GM12878 (cell line): ENCODE data around the gene CERT1. TPM values are rescaled to one million over a fixed set of nuclear protein-coding genes. Genes with fewer than 3 reads are reported as not detected.

ENCODE experiments used
- ATAC-seq: fragments of 200-7000 bp; cut with Tn5 transposase; 3 replicates; pipeline ENCODE4 v1.9.1; 2020; ENCODE audit warnings: mild to moderate bottlenecking, moderate library complexity
- BruUV-seq: library from RNA; stranded (reverse); fragments of 400-500 nt; replicated peaks from 2 replicates; lab custom pipeline; 2021; lab: Mats Ljungman, UMichigan
- CTCF ChIA-PET: fragments of 300-600 bp; sonication (Branson Sonifier 250); formaldehyde crosslinking; extraction: SDS; loops from one replicate; lab custom pipeline; 2021; ENCODE audit warnings: inconsistent platforms; lab: Yijun Ruan, JAX
- POLR2A ChIA-PET: fragments of 350-600 bp; formaldehyde crosslinking; extraction: SDS; loops from one replicate; lab custom pipeline; 2021; ENCODE audit warnings: inconsistent platforms; lab: Charles Lee
- RAD21 ChIA-PET: fragments of 300-600 bp; sonication (Branson Sonifier 250); formaldehyde crosslinking; loops from one replicate; lab custom pipeline; 2023; ENCODE audit warnings: antibody characterized with exemption; ENCODE audit not compliant: unreplicated experiment; lab: Charles Lee
- SMC1A ChIA-PET: fragments of 300-600 bp; sonication (Branson Sonifier 250); formaldehyde crosslinking; loops from one replicate; lab custom pipeline; 2023; ENCODE audit not compliant: unreplicated experiment, uncharacterized antibody; lab: Charles Lee
- DNase-seq: peaks from one replicate; pipeline ENCODE4 v3.0.0-alpha.2; 2011; ENCODE audit warnings: low read depth, low spot score
- FAIRE-seq: peaks from 3 replicates; lab custom pipeline; 2011; peaks lifted over from hg19 to GRCh38; lab: Jason Lieb, UNC
- H2AFZ ChIP-seq: 2 replicates; pipeline ENCODE4 v1.6.0; 2011; ENCODE audit warnings: low read depth, low read length, control low read depth; ENCODE audit not compliant: control insufficient read depth
- H3K27ac ChIP-seq: 2 replicates; pipeline ENCODE4 v1.5.1; 2011; ENCODE audit warnings: control low read depth; ENCODE audit not compliant: control insufficient read depth, insufficient read depth
- H3K27me3 ChIP-seq, 2 experiments: replicated peaks in 1 of 2; 2 replicates each; pipeline versions ENCODE4 v1.6.0 to v1.6.1; 2011; ENCODE audit warnings: low read length in 1 of 2; ENCODE audit not compliant: control insufficient read depth in 2 of 2, insufficient read depth in 2 of 2
- H3K36me3 ChIP-seq, 2 experiments: 2 replicates each; pipeline ENCODE4 v1.5.1; 2011; ENCODE audit warnings: low read length in 1 of 2; ENCODE audit not compliant: control insufficient read depth in 2 of 2, insufficient read depth in 2 of 2
- H3K4me1 ChIP-seq: 2 replicates; pipeline ENCODE4 v1.6.1; 2011; ENCODE audit warnings: mild to moderate bottlenecking, low read length, moderate library complexity, mixed read lengths; ENCODE audit not compliant: control insufficient read depth, insufficient read depth
- H3K4me2 ChIP-seq: 2 replicates; pipeline ENCODE4 v1.6.0; 2011; ENCODE audit warnings: control low read depth; ENCODE audit not compliant: control insufficient read depth, insufficient read depth
- H3K4me3 ChIP-seq: fragments of 200-600 bp; sonication (generic); 2 replicates; pipeline ENCODE4 v1.5.1; 2016
- H3K79me2 ChIP-seq: 2 replicates; pipeline ENCODE4 v1.6.0; 2011; ENCODE audit warnings: low read length; ENCODE audit not compliant: control insufficient read depth, insufficient read depth
- H3K9ac ChIP-seq: 2 replicates; pipeline ENCODE4 v1.8.0; 2011; ENCODE audit warnings: low read length, control low read depth, mixed read lengths; ENCODE audit not compliant: control insufficient read depth, insufficient read depth
- H3K9me3 ChIP-seq: replicated peaks from 3 replicates; pipeline ENCODE4 v1.5.1; 2011; ENCODE audit warnings: mild to moderate bottlenecking, low read length; ENCODE audit not compliant: control insufficient read depth, insufficient read depth
- H4K20me1 ChIP-seq: 2 replicates; pipeline ENCODE4 v1.6.0; 2011; ENCODE audit not compliant: control insufficient read depth, insufficient read depth
- EED ChIP-seq: sonication (generic); IDR thresholded peaks from 2 replicates; pipeline ENCODE4 v1.6.1; 2016; ENCODE audit warnings: antibody characterized with exemption, low read depth
- EP300 ChIP-seq, 2 experiments: fragments of 150-350 bp in 1 of 2; IDR thresholded peaks; 2 replicates each; pipeline ENCODE4 v1.6.1; 2011 to 2012; ENCODE audit warnings: low read depth in 2 of 2, low read length in 2 of 2, borderline replicate concordance in 1 of 2, improper control_type of control experiment in 1 of 2, inconsistent platforms in 1 of 2; ENCODE audit not compliant: control insufficient read depth in 1 of 2
- KAT2A ChIP-seq: conservative IDR thresholded peaks from 2 replicates; pipeline ENCODE4 v1.6.1; 2011; ENCODE audit warnings: low read depth, low read length; ENCODE audit not compliant: control insufficient read depth
- MYC ChIP-seq: IDR thresholded peaks from 2 replicates; pipeline ENCODE4 v1.6.1; 2011; ENCODE audit warnings: mild to moderate bottlenecking, low read length, moderate library complexity, inconsistent platforms; ENCODE audit not compliant: insufficient read depth, insufficient replicate concordance, insufficient read length, severe bottlenecking
- NR2F1 ChIP-seq: fragments of 450-650 bp; conservative IDR thresholded peaks from 2 replicates; pipeline ENCODE4 v1.6.1; 2017; ENCODE audit warnings: mild to moderate bottlenecking
- PAX5 ChIP-seq: IDR thresholded peaks from 2 replicates; pipeline ENCODE4 v1.6.1; 2011; ENCODE audit warnings: low read depth, low read length, borderline replicate concordance
- POLR2AphosphoS5 ChIP-seq: IDR thresholded peaks from 2 replicates; pipeline ENCODE4 v1.6.1; 2011; ENCODE audit warnings: mild to moderate bottlenecking, low read length, inconsistent platforms
- RELA ChIP-seq: fragments of 450-650 bp; IDR thresholded peaks from 2 replicates; pipeline ENCODE4 v1.8.0; 2014; ENCODE audit warnings: borderline replicate concordance; ENCODE audit not compliant: partially characterized antibody
- WGBS: methylation state at CpG from one replicate; pipeline ENCODE4 v1.1.6; 2016; ENCODE audit warnings: low lambda C conversion rate; ENCODE audit not compliant: insufficient replicate concordance, insufficient coverage; ENCODE audit errors: missing lambda C conversion rate; 5-methylcytosine and 5-hydroxymethylcytosine counted together
- in situ Hi-C: fragments of 300-500 bp; cut with MboI; formaldehyde crosslinking; loops from 9 replicates; pipeline ENCODE4 v1.14.3; 2018; ENCODE audit warnings: mixed read lengths
- intact Hi-C: fragments of 100-400 bp; cut with micrococcal nuclease; formaldehyde crosslinking; loops from one replicate; pipeline ENCODE4 v1.14.2; 2022; ENCODE audit not compliant: unreplicated experiment
- polyA plus RNA-seq, 11 experiments: library from polyadenylated mRNA; depleted of rRNA in 4 of 11; unstranded in 6 of 11; stranded (reverse) in 5 of 11; fragments of >200 nt; fragmentation: Nextera tagmentation in 4 of 11; fragmentation: Illumina TruSeq in 1 of 11; extraction: Ambion mirVana in 4 of 11; extraction: Trizol in 1 of 11; gene quantifications; 1 replicate in 1 of 11; 2 replicates in 10 of 11; pipeline versions ENCODE4 v1.2.1 to v1.2.3, GENCODE V29; 2011 to 2016; ENCODE audit warnings: inconsistent platforms in 2 of 11, missing spikeins in 2 of 11, low read depth in 1 of 11
- total RNA-seq, 4 experiments: library from RNA; depleted of rRNA in 3 of 4; stranded (reverse); fragments of >200 nt in 3 of 4; fragmentation: Illumina TruSeq in 1 of 4; extraction: Trizol in 1 of 4; gene quantifications; 2 replicates each; pipeline versions ENCODE4 v1.2.1 to v1.2.3, GENCODE V29; 2013 to 2021
- TF ChIP-seq, protein P1 (sequence below): IDR thresholded peaks from 2 replicates; pipeline ENCODE4 v1.6.1; 2012; ENCODE audit warnings: mild to moderate bottlenecking, low read depth, low read length
- TF ChIP-seq, protein P2 (sequence below): IDR thresholded peaks from 2 replicates; pipeline ENCODE4 v1.6.1; 2011; ENCODE audit warnings: mild to moderate bottlenecking, low read depth, low read length, moderate library complexity; ENCODE audit not compliant: insufficient replicate concordance
- TF ChIP-seq, protein P3 (sequence below): fragments of 450-650 bp; formaldehyde crosslinking; IDR thresholded peaks from 2 replicates; pipeline ENCODE4 v1.5.0; 2022; ENCODE audit warnings: mild to moderate bottlenecking, missing genetic modification characterization
- TF ChIP-seq, protein P4 (sequence below): fragments of 150-350 bp; IDR thresholded peaks from 2 replicates; pipeline ENCODE4 v1.6.1; 2016; ENCODE audit warnings: low read depth, low read length

The CERT1 gene
- total and polyA plus RNA-seq, 10 of the 15 experiments (the other 5 are each of a cell fraction or from before 2014, with no cell fraction given) = 7.7 to 36.7 (median 25.6) TPM

DNA sequence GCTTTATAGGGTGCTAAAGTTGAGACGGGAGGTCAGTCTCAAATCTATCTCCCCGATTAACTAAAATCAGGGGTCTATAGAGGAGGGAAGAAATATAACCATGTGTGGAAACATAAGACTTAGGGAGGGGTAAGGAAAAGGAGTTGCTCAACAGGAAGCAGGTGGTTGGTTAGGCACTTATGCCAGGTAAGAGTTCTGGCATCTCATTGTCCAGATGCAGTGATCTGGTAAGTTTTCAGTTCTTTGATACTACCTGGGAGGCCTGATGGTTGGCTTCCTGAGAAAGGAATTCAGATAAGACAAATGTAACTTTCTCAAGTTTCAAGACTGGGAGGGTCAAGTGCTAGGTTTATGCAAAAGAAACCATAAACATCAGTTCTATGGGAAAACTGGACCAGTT lies 47.7 kb downstream of the CERT1 start:
- peak overlapping the region; percentile 8; the same call in 1 of the 2 replicates for H3K27ac ChIP-seq
- SMC1A ChIA-PET = no interaction called here
- RAD21 ChIA-PET = no interaction called here
- TF ChIP-seq RELA (no peak), KAT2A (no peak), EED (no peak), EP300 (IDR thresholded peaks at IDR 0.05; ENCODE audit: borderline replicate concordance in 1 of 2, control insufficient read depth in 1 of 2, low read depth in 2 of 2, low read length in 2 of 2) (no peak), MYC (no peak), POLR2AphosphoS5 (no peak), NR2F1 (no peak), PAX5 (no peak)
- TF ChIP-seq, protein P1, sequence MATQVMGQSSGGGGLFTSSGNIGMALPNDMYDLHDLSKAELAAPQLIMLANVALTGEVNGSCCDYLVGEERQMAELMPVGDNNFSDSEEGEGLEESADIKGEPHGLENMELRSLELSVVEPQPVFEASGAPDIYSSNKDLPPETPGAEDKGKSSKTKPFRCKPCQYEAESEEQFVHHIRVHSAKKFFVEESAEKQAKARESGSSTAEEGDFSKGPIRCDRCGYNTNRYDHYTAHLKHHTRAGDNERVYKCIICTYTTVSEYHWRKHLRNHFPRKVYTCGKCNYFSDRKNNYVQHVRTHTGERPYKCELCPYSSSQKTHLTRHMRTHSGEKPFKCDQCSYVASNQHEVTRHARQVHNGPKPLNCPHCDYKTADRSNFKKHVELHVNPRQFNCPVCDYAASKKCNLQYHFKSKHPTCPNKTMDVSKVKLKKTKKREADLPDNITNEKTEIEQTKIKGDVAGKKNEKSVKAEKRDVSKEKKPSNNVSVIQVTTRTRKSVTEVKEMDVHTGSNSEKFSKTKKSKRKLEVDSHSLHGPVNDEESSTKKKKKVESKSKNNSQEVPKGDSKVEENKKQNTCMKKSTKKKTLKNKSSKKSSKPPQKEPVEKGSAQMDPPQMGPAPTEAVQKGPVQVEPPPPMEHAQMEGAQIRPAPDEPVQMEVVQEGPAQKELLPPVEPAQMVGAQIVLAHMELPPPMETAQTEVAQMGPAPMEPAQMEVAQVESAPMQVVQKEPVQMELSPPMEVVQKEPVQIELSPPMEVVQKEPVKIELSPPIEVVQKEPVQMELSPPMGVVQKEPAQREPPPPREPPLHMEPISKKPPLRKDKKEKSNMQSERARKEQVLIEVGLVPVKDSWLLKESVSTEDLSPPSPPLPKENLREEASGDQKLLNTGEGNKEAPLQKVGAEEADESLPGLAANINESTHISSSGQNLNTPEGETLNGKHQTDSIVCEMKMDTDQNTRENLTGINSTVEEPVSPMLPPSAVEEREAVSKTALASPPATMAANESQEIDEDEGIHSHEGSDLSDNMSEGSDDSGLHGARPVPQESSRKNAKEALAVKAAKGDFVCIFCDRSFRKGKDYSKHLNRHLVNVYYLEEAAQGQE = no peak
- TF ChIP-seq, protein P2, sequence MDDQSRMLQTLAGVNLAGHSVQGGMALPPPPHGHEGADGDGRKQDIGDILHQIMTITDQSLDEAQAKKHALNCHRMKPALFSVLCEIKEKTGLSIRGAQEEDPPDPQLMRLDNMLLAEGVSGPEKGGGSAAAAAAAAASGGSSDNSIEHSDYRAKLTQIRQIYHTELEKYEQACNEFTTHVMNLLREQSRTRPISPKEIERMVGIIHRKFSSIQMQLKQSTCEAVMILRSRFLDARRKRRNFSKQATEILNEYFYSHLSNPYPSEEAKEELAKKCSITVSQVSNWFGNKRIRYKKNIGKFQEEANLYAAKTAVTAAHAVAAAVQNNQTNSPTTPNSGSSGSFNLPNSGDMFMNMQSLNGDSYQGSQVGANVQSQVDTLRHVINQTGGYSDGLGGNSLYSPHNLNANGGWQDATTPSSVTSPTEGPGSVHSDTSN = no peak
- TF ChIP-seq, protein P3, sequence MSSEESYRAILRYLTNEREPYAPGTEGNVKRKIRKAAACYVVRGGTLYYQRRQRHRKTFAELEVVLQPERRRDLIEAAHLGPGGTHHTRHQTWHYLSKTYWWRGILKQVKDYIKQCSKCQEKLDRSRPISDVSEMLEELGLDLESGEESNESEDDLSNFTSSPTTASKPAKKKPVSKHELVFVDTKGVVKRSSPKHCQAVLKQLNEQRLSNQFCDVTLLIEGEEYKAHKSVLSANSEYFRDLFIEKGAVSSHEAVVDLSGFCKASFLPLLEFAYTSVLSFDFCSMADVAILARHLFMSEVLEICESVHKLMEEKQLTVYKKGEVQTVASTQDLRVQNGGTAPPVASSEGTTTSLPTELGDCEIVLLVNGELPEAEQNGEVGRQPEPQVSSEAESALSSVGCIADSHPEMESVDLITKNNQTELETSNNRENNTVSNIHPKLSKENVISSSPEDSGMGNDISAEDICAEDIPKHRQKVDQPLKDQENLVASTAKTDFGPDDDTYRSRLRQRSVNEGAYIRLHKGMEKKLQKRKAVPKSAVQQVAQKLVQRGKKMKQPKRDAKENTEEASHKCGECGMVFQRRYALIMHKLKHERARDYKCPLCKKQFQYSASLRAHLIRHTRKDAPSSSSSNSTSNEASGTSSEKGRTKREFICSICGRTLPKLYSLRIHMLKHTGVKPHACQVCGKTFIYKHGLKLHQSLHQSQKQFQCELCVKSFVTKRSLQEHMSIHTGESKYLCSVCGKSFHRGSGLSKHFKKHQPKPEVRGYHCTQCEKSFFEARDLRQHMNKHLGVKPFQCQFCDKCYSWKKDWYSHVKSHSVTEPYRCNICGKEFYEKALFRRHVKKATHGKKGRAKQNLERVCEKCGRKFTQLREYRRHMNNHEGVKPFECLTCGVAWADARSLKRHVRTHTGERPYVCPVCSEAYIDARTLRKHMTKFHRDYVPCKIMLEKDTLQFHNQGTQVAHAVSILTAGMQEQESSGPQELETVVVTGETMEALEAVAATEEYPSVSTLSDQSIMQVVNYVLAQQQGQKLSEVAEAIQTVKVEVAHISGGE (CRISPR knock-in tag) = no peak
- TF ChIP-seq, protein P4, sequence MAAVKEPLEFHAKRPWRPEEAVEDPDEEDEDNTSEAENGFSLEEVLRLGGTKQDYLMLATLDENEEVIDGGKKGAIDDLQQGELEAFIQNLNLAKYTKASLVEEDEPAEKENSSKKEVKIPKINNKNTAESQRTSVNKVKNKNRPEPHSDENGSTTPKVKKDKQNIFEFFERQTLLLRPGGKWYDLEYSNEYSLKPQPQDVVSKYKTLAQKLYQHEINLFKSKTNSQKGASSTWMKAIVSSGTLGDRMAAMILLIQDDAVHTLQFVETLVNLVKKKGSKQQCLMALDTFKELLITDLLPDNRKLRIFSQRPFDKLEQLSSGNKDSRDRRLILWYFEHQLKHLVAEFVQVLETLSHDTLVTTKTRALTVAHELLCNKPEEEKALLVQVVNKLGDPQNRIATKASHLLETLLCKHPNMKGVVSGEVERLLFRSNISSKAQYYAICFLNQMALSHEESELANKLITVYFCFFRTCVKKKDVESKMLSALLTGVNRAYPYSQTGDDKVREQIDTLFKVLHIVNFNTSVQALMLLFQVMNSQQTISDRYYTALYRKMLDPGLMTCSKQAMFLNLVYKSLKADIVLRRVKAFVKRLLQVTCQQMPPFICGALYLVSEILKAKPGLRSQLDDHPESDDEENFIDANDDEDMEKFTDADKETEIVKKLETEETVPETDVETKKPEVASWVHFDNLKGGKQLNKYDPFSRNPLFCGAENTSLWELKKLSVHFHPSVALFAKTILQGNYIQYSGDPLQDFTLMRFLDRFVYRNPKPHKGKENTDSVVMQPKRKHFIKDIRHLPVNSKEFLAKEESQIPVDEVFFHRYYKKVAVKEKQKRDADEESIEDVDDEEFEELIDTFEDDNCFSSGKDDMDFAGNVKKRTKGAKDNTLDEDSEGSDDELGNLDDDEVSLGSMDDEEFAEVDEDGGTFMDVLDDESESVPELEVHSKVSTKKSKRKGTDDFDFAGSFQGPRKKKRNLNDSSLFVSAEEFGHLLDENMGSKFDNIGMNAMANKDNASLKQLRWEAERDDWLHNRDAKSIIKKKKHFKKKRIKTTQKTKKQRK = no peak

More for the DNA sequence above, 47.7 kb downstream of the CERT1 start:
- in situ Hi-C loops (no loop called here), intact Hi-C loops (no loop called here)
- Histone ChIP-seq H3K27me3 (no peaks in the 10 kb centered on the region), H3K79me2 (peaks cover 56% of the 10 kb centered on the region), H3K4me1 (peaks cover 16% of the 10 kb centered on the region), H3K9ac (no peak overlapping the region), H4K20me1 (peaks cover 2% of the 10 kb centered on the region; the same call in 1 of the 2 replicates), H3K4me3 (no peak overlapping the region), H3K9me3 (peaks cover 10% of the 10 kb centered on the region), H2AFZ (no peak overlapping the region), H3K36me3 (peaks cover 3% of the 10 kb centered on the region in 2 experiments; a peak in 3 of 4 replicates), H3K4me2 (no peak overlapping the region)
- 95% methylated on average over 2 of the region's 2 CpGs for WGBS
- ChIA-PET CTCF (no interaction called here), POLR2A (no interaction called here)
- BruUV-seq = no TSS peak
- FAIRE-seq (no peak), ATAC-seq (no peak), DNase-seq (no peak)
